Activated T-helper 2 cell treated with anti-CD3 and anti-CD28 coated beads, Interferon-gamma antibody, Interleukin-2, Interleukin-4, amounts not matched to agents 10 μg/mL and 5 μg/mL and 100 μg/mL, durations not matched to agents 14 hours and 24 hours and 36 hours (primary cell): ENCODE measurements around the gene ESPN. TPM values are rescaled to one million over a fixed set of nuclear protein-coding genes. Genes with fewer than 3 reads are reported as not detected.

Source experiments
- DNase-seq: peaks from one replicate; pipeline ENCODE4 v3.0.0; 2021; ENCODE audit warnings: low spot score
- H3K27ac Mint-ChIP-seq: one replicate; pipeline ENCODE4 v1.8.0; 2021; ENCODE audit warnings: mixed read lengths
- H3K27me3 Mint-ChIP-seq: one replicate; pipeline ENCODE4 v1.8.0; 2021; ENCODE audit warnings: low read depth, mixed read lengths
- H3K36me3 Mint-ChIP-seq: one replicate; pipeline ENCODE4 v1.8.0; 2021; ENCODE audit warnings: low read depth, mixed read lengths
- H3K4me1 Mint-ChIP-seq: one replicate; pipeline ENCODE4 v1.8.0; 2021; ENCODE audit warnings: low read depth, mixed read lengths
- H3K4me3 Mint-ChIP-seq: one replicate; pipeline ENCODE4 v1.8.0; 2021; ENCODE audit warnings: low read depth, mild to moderate bottlenecking, moderate library complexity, mixed read lengths
- H3K9me3 Mint-ChIP-seq: one replicate; pipeline ENCODE4 v1.8.0; 2021; ENCODE audit warnings: mixed read lengths
- intact Hi-C: fragments of 100-400 bp; cut with micrococcal nuclease; formaldehyde crosslinking; loops from one replicate; pipeline ENCODE4 v1.15.1; 2023
- total RNA-seq: library from RNA; stranded (reverse); gene quantifications from 2 replicates; pipeline ENCODE4 v1.2.3, GENCODE V29; 2022

ESPN gene
- total RNA-seq, 1 donor from 2014 or later = 1.0 TPM

DNA sequence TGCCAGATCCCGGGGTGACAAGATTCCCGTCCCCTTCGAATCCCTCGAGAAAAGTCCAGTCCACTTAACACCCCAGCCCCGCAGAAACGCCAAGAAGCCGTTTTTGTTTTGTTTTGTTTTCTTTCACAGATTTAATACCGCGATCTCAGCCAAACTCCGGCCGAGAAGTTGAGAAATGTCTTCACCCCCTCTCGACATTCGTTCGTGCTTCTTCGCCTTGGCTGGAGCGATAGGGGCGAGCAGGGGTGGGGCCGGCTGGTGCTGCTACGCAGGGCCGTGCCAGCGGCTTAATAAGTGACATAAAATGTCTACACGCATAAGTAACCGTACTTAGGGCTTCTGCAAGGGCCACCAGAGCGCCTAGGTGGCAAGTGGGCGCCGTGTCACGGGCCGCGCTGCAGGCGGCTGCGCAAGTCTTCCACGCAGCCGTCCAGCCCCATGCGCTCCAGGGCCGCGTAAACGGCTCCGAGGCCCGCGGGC is 36.5 kb downstream of the ESPN start:
- H3K9me3 Mint-ChIP-seq = no peaks in the 10 kb centered on the region
- no peak for DNase-seq
- H3K4me1 Mint-ChIP-seq = peaks cover 38% of the 10 kb centered on the region
- H3K27me3 Mint-ChIP-seq = peaks cover 11% of the 10 kb centered on the region
- H3K4me3 Mint-ChIP-seq = peak overlapping the region; percentile 81
- peaks cover 42% of the 10 kb centered on the region for H3K36me3 Mint-ChIP-seq
- peak overlapping the region; percentile 87 for H3K27ac Mint-ChIP-seq
- intact Hi-C loops = no loop called here

DNA sequence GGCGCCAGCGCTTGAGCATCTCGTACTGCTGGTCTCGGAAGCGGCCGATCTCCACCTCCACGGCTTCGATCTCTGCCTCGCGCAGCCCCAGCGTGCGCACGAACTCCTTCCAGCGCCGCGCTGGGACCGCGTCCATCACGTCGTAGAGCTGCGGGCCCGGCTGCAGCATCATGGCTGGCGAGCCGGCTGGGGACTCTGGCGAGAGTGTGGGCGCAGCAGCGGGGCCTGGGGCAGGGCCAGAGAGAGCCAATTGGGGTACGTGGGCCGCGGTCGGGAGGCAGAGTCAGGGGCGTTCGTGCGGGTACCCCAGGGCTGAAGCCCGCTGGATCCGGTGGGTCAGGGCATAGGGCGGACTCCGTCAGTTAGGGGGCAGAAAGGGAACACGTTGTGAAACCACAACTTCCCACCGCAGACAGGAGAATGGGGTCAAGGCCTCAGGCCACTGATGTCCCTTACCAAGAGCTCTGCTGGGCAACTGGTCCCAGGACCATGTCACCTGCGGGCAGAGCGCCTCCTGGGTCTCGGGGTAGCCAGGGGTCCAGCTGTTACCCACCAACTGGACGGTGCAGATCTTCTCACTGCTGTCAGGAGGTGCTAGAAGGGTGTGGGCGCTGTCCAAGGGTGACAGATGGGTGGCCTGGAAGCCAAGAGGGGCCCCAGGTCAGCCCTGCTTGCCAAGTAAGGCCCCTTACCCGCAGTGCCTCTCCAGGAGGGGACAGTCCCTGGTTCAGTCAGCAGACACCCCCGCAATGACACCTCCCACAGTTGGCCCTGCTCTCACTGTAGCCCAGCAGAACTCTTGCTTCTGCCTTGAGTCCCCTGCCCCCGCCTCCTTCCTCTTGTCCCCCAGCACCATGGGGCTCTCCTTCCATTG is 37.2 kb downstream of the ESPN start:
- peak overlapping the region; percentile 87 for H3K27ac Mint-ChIP-seq
- peaks cover 8% of the 10 kb centered on the region for H3K27me3 Mint-ChIP-seq
- DNase-seq = no peak
- H3K4me1 Mint-ChIP-seq = peaks cover 38% of the 10 kb centered on the region
- H3K36me3 Mint-ChIP-seq = peaks cover 42% of the 10 kb centered on the region
- H3K4me3 Mint-ChIP-seq = peak overlapping the region; percentile 81
- intact Hi-C loops = no loop called here
- H3K9me3 Mint-ChIP-seq = no peaks in the 10 kb centered on the region

DNA sequence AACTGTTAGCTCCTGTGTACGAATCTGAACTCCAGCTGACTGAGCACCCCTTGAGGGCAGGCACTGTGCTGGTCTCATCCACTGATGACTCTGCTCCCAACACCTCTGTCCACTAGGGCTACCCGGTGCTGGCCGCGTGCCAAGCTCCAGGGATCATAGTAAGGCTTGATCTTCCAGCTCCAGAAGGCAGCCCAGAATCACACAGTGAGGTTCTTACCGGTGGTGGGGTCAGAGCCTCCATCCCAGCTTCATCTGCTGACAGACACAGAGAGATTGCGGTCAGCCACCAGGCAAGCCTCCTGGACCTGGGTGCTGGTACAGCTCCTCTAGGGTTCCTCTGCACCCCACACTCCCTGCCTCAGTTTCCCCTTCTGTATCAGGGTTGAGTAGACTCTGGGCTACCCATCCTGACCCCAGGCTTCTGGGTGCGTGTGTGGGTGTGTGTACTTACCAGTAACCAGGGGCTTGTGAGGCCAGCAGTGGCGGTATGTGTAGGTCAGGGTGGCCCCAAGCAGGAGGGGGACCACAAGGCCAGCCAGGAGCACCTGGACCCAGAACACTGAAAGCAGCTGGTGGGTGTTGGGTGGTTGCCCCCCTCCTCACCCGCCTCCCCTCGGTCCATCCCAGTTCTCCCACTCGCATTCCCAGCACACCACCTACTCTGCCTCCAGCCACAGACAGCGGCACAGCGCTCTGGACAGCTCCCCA is 38.0 kb downstream of the ESPN start:
- peak overlapping the region; percentile 68 for H3K4me3 Mint-ChIP-seq
- H3K27ac Mint-ChIP-seq = peak overlapping the region; percentile 83
- no peaks in the 10 kb centered on the region for H3K9me3 Mint-ChIP-seq
- no peak for DNase-seq
- peaks cover 38% of the 10 kb centered on the region for H3K4me1 Mint-ChIP-seq
- intact Hi-C loops = no loop called here
- peaks cover 2% of the 10 kb centered on the region for H3K27me3 Mint-ChIP-seq
- peaks cover 42% of the 10 kb centered on the region for H3K36me3 Mint-ChIP-seq

DNA sequence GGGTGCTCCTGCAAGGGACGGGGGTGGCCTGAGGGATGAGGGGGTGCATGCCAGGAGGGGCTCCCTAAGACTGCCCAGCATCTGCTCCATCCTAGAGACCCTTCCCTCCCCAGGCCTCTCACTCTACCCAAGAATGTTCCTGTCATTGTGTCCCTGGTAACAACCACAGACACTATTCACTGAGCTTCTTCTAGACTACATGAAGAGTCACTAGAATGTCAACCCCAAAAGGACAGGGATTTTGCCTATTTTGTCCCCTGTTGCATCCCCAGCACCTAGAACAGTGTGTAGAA is 38.5 kb downstream of the ESPN start:
- Mint-ChIP-seq H3K4me1 (peaks cover 38% of the 10 kb centered on the region), H3K9me3 (no peaks in the 10 kb centered on the region), H3K27ac (peak overlapping the region; percentile 38), H3K36me3 (peaks cover 42% of the 10 kb centered on the region), H3K27me3 (peaks cover 2% of the 10 kb centered on the region), H3K4me3 (peak overlapping the region; percentile 39)
- intact Hi-C loops = no loop called here
- DNase-seq = no peak

DNA sequence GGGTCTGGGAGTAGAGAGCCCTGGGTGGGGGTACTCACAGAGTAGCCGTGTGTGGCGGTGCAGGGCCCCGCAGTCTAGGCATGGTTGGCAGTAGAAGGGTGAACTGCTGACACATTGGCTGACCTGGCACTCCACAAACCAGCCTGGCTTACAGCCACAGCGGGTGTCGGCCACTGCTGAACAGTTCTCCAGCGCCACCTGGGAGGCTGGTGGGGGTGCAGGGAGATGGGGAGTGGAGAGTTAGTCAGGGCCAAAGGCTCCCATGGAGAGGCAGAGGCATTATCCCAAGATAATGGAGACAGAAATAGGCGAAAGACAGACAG is 39.9 kb downstream of the ESPN start:
- intact Hi-C loops = no loop called here
- no peak for DNase-seq
- Mint-ChIP-seq H3K27me3 (peaks cover under 1% of the 10 kb centered on the region), H3K4me1 (peaks cover 35% of the 10 kb centered on the region), H3K4me3 (peak overlapping the region; percentile 93), H3K27ac (peak overlapping the region; percentile 77), H3K9me3 (no peaks in the 10 kb centered on the region), H3K36me3 (peaks cover 42% of the 10 kb centered on the region)

DNA sequence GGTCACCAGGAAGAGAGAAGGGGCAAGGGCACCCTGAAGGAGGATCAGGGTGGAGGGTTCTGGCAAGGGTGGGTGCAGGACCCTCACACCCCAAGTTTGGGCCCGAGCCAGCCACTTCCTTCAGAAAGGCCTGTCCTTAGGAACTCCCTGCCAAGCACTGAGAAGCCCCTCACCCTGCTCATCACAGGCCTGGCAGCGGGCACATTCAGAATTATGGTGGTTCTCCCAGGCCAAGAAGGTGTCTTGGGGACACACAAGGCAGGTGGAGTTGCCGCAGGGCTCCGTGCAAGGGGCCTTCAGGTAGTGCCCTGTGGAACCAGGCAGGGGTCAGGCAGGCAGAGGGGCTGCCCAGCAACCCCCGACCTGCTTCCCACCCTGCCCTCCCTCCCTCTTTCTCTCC is 40.3 kb downstream of the ESPN start:
- no peaks in the 10 kb centered on the region for H3K9me3 Mint-ChIP-seq
- H3K27ac Mint-ChIP-seq = peak overlapping the region; percentile 77
- DNase-seq = no peak
- H3K4me1 Mint-ChIP-seq = peaks cover 31% of the 10 kb centered on the region
- H3K36me3 Mint-ChIP-seq = peaks cover 42% of the 10 kb centered on the region
- H3K27me3 Mint-ChIP-seq = no peaks in the 10 kb centered on the region
- intact Hi-C loops = no loop called here
- H3K4me3 Mint-ChIP-seq = peak overlapping the region; percentile 93

DNA sequence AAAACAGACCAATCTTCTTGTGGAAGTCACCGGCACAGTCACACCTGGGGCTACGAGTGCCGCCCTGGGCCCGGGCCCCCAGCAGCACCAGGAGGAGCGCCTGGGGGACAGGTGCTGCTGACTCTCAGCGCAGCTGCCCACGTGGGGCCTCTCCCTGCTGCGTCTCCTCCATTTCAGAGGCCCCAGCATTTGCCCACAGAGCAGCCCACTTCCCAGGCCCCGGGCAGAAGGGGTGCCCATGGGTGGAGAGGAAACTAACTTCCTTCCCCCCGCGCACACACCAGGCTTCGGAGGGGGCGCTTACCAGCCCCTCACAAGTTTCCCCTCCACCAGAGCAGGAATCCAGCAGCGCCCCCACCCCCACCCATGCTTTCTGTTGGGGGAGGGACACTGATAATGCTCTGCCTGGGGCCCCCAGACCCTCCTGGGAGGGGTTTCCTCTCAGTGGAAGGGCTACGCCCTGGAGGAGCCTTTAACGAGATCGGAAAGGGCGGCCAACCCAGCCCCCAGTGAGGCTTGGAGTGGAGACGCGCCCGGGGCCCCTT is 41.0 kb downstream of the ESPN start:
- Mint-ChIP-seq H3K27ac (peak overlapping the region; percentile 77), H3K4me1 (peaks cover 27% of the 10 kb centered on the region), H3K4me3 (peak overlapping the region; percentile 93), H3K36me3 (peaks cover 41% of the 10 kb centered on the region), H3K27me3 (no peaks in the 10 kb centered on the region), H3K9me3 (no peaks in the 10 kb centered on the region)
- peak; percentile 21 for DNase-seq
- intact Hi-C loops = no loop called here

DNA sequence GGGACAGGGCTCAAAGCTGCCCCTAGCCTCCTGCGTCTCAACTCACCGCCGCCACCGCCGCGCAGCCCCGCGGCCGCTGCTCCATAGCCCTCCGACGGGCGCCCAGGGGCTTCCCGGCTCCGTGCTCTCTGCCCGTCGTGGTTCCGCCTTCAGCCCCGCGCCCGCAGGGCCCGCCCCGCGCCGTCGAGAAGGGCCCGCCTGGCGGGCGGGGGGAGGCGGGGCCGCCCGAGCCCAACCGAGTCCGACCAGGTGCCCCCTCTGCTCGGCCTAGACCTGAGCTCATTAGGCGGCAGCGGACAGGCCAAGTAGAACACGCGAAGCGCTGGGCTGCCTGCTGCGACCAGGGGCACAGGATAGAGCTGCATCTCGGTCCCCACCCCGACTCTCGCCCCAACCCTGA is 41.4 kb downstream of the ESPN start, which contains the start of gene TNFRSF25:
Gene TNFRSF25 (minus strand): TSS at position 151 of the 400 bp plus-strand sequence. CDS start 66 bp downstream, at position 85.
- intact Hi-C loops = no loop called here
- Mint-ChIP-seq H3K36me3 (peaks cover 36% of the 10 kb centered on the region), H3K4me3 (peak within 1 kb of the TSS; percentile 93), H3K27ac (peak within 1 kb of the TSS; percentile 77), H3K27me3 (no peaks in the 10 kb centered on the region), H3K9me3 (no peaks in the 10 kb centered on the region), H3K4me1 (peaks cover 22% of the 10 kb centered on the region)
- DNase-seq = peak; percentile 61

DNA sequence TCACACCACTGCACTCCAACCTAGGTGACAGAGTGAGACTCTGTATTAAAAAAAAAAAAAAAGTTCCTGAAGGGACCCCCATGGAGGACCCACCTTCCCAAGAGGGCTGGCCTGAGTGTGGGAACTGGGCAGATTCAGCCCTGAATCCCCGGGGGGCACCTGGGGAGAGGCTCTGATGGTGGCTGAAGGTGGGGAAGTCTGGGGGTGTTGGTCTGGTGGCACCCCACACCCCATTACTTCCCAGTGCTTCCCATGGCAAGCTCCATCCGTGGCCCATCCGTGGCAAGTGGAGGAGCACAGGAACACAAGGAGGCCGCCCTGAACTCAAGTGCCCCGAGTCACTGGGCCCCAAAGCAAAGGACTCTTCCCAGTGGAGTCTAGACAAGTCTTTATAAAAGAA is 42.2 kb downstream of the ESPN start:
- Mint-ChIP-seq H3K36me3 (peaks cover 28% of the 10 kb centered on the region), H3K9me3 (no peaks in the 10 kb centered on the region), H3K4me1 (peaks cover 20% of the 10 kb centered on the region), H3K4me3 (peak overlapping the region; percentile 93), H3K27me3 (no peaks in the 10 kb centered on the region), H3K27ac (no peak overlapping the region)
- DNase-seq = no peak
- intact Hi-C loops = no loop called here

DNA sequence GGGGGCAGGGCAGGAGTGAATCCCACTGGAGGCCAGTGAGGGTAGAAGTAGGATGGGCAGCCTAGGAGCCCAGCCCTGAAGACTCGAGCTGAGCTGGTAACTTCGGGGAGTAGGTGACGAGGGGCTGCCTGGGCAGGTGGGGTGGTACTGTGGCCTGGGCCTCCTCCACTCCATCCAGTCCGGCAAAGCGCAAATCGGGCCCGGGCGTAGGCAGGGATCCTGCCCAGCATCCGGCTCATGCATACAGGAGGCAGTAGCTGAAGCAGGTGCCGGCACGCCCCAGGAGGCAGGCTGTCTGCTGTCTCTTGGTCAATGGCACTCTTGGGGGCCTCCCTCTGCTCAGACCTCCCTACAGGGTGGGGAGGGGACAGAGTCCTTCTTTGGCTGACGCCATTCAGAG is 42.6 kb downstream of the ESPN start:
- intact Hi-C loops = no loop called here
- no peak overlapping the region for H3K27ac Mint-ChIP-seq
- H3K4me3 Mint-ChIP-seq = peak overlapping the region; percentile 26

DNA sequence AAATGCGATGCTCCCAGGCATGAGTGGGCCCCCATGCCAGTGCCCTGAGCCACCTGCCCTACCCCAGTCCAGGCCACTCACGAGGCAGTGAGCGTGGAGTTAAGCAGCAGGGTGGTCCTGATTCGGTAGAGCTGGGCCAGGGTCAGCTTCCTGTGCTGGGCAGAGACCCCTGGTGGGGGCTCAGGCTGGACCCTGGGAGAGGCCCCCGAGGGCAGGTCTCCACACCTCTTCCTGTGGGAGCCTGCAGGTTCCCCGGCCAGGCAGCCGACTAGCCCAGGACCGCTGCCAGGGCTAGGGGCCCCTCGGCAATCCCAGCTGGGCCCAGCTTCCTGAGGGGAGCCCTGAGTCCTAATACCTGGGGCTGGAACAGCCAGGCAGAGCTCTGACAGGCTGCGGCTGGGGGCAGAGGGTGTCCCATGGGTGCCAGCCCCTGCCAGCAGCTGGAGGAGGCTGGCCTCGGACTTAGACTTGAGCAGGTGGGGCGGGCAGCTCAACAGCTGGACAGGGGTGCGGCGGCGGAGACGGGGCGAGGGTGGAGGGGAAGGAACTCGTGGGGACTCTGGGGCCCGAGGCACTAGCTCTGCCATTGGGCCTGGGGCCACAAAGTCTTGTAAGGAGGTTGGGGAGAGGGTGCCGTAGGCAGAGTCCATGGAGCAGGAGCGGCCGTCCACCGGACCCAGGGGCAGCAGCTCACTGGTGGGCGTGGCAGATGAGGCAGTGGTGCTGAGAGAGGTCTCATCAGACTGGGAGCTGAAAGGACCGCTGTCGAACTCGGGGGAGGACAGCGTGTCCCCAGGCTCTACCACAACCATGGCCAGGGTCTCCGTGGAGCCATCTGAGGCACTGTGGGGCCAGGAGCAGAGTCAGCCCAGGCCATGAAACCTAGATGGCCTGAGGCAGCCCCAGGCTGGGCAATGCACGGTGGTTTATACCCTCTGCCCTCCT is 43.4 kb downstream of the ESPN start:
- intact Hi-C loops = no loop called here
- H3K4me3 Mint-ChIP-seq = peak overlapping the region; percentile 26
- no peak overlapping the region for H3K27ac Mint-ChIP-seq

More for the DNA sequence above, 42.6 kb downstream of the ESPN start:
- Mint-ChIP-seq H3K4me1 (peaks cover 19% of the 10 kb centered on the region), H3K36me3 (peaks cover 26% of the 10 kb centered on the region), H3K9me3 (no peaks in the 10 kb centered on the region), H3K27me3 (no peaks in the 10 kb centered on the region)
- DNase-seq = no peak

DNA sequence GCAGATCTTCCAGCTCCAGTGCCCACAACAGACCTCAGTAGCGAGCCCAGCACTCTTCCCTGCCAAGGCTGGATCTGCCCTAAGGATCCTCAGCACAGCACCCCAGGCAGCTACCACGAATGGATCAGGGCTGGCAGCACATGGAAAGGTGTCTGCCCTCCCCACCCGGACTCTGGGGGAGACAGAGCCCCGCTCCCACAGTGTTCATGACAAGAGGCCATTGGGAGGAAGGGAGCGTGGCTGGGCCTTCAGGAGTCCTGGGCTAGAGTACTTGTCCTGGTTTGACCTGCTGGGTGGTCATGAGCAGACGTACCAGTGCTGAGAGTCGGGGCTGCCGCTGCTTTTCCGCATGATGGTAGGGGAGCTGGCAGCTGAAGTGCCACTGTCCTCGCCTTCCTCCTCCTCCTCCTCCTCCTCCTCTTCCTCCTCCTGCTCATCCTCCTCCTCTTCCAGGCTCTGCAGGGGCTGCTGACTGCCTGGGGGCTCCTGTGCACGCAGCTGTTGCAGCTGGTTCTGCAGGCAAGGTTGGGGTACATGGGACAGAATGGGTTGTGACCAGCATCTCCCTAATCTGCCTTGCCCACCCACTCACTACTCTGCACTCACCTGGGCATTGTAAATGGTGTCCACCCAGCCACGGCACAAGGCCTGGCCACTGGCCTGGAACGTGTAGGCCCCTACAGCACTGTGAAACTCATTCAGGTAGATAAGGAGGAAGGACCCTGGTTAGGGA is 44.3 kb downstream of the ESPN start:
- intact Hi-C loops = no loop called here
- no peak overlapping the region for H3K27ac Mint-ChIP-seq

More for the DNA sequence above, 43.4 kb downstream of the ESPN start:
- no peak for DNase-seq
- Mint-ChIP-seq H3K27me3 (no peaks in the 10 kb centered on the region), H3K9me3 (no peaks in the 10 kb centered on the region), H3K36me3 (peaks cover 18% of the 10 kb centered on the region), H3K4me1 (peaks cover 12% of the 10 kb centered on the region)

More for the DNA sequence above, 44.3 kb downstream of the ESPN start:
- no peak overlapping the region for H3K4me3 Mint-ChIP-seq
- peaks cover 9% of the 10 kb centered on the region for H3K4me1 Mint-ChIP-seq
- no peaks in the 10 kb centered on the region for H3K9me3 Mint-ChIP-seq
- H3K27me3 Mint-ChIP-seq = no peaks in the 10 kb centered on the region
- no peak for DNase-seq
- H3K36me3 Mint-ChIP-seq = peaks cover 12% of the 10 kb centered on the region
